Activated CD4-positive, alpha-beta T cell treated with anti-CD3 and anti-CD28 coated beads for 36 hours (primary cell): ENCODE measurements around the gene SIL1. TPM values are rescaled to one million over a fixed set of nuclear protein-coding genes. Genes with fewer than 3 reads are reported as not detected.

Experiments used
- ATAC-seq: fragments of 200-7000 bp; cut with Tn5 transposase; one replicate; pipeline ENCODE4 v1.10.0; 2021; ENCODE audit warnings: mild to moderate bottlenecking, moderate library complexity
- CTCF ChIA-PET: fragments of 350-600 bp; sonication (Branson Sonifier 250); formaldehyde crosslinking; loops from one replicate; lab custom pipeline; 2021; ENCODE audit warnings: antibody characterized with exemption; lab: Charles Lee
- POLR2A ChIA-PET: fragments of 350-600 bp; sonication (Branson Sonifier 250); formaldehyde crosslinking; loops from one replicate; lab custom pipeline; 2021; ENCODE audit warnings: antibody characterized with exemption, inconsistent platforms; lab: Charles Lee
- DNase-seq: peaks from one replicate; pipeline ENCODE4 v3.0.0-alpha.2; 2020
- H3K27ac Mint-ChIP-seq: one replicate; pipeline ENCODE4 v1.8.0; 2021; ENCODE audit warnings: mixed read lengths
- H3K27me3 Mint-ChIP-seq: one replicate; pipeline ENCODE4 v1.8.0; 2021; ENCODE audit warnings: mixed read lengths
- H3K36me3 Mint-ChIP-seq: one replicate; pipeline ENCODE4 v1.8.0; 2021; ENCODE audit warnings: low read depth, mixed read lengths
- H3K4me1 Mint-ChIP-seq: one replicate; pipeline ENCODE4 v1.8.0; 2021; ENCODE audit warnings: mixed read lengths
- H3K4me3 Mint-ChIP-seq: one replicate; pipeline ENCODE4 v1.8.0; 2021; ENCODE audit warnings: mild to moderate bottlenecking, moderate library complexity, mixed read lengths
- H3K9me3 Mint-ChIP-seq: one replicate; pipeline ENCODE4 v1.8.0; 2021; ENCODE audit warnings: low read depth, mixed read lengths
- intact Hi-C, 2 experiments: fragments of 100-400 bp; cut with DNase I in 1 of 2; cut with micrococcal nuclease in 1 of 2; formaldehyde crosslinking; loops; one replicate each; pipeline versions ENCODE4 v1.14.2 to v1.15.1; 2022 to 2024; cut with DNase I, micrococcal nuclease
- total RNA-seq, 2 experiments: library from RNA; stranded (reverse); gene quantifications; one replicate each; pipeline ENCODE4 v1.2.3, GENCODE V29; 2021

Gene SIL1
- total RNA-seq, 2 experiments from 2014 or later = 11.2 to 14.4 TPM

DNA sequence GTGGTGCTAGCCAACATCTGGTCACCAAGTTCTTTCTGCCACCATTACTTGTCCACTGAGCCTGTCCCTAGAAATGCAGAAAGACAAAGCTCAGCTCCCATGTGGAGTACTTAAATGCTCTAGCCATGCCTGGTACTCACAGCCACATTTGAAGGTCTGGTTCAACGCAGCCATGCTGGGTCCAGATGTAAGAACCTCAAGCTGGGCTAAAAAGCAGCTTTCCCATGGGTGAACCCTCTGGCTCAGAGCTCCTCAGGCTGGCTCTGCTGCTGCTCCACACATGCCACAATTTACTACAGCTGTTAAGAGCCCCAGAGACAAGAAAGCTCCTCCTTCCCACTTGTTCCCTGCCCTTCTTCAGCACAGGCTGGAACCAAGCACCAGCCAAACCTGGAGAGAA lies 225.9 kb downstream of the SIL1 start:
- ATAC-seq = no peak
- Mint-ChIP-seq H3K9me3 (no peaks in the 10 kb centered on the region), H3K36me3 (no peaks in the 10 kb centered on the region), H3K4me1 (no peaks in the 10 kb centered on the region), H3K27ac (no peak overlapping the region), H3K27me3 (no peaks in the 10 kb centered on the region), H3K4me3 (no peak overlapping the region)
- DNase-seq = no peak
- intact Hi-C loops = no loop called here
- ChIA-PET CTCF (interaction anchor here (0.6 to 1.0 kb wide), 4 partner anchors 9 to 359 kb away, joined by 3 to 4 read pairs (median 3); no protein-coding TSS in a partner anchor), POLR2A (interaction anchor here (0.6 kb wide), 1 partner anchor 211 kb away, joined by 3 read pairs; no protein-coding TSS in a partner anchor)

DNA sequence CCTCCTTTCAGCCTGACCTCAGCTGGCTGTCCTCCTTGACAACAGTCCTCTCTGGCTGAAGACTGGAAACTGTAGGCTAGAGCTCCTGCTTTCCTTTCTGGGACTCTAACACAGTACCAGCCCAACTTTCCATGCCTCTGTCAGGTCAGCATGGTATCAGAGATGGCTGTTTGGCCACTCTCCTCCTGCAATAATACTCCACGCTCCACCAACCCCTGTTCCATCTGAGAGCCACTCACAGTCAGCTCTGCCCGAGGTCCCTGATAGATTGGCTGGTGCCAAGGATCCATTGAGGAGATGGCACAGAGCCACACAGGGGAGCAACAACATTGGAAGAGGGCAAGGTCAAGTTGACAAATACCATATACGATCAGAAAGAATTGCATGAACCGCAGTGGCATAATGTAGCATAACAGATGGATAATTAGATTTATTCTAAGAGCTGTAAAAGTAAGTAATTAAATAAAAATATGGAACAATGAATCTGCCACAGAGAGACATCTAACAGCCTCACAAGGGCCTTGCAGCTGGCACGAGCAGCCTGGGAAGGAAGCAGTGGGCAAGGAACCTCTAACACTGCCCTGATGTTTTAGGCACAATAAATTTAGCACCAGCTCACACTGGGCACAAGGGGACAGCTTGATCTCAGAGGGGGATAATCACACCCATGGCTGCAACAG lies 228.7 kb downstream of the SIL1 start:
- no peak overlapping the region for H3K27ac Mint-ChIP-seq
- no peak overlapping the region for H3K4me3 Mint-ChIP-seq
- ChIA-PET CTCF (no interaction called here), POLR2A (no interaction called here)
- intact Hi-C loops = no loop called here
- H3K9me3 Mint-ChIP-seq = no peaks in the 10 kb centered on the region
- H3K36me3 Mint-ChIP-seq = no peaks in the 10 kb centered on the region
- H3K4me1 Mint-ChIP-seq = no peaks in the 10 kb centered on the region
- ATAC-seq (no peak), DNase-seq (no peak)
- no peaks in the 10 kb centered on the region for H3K27me3 Mint-ChIP-seq

DNA sequence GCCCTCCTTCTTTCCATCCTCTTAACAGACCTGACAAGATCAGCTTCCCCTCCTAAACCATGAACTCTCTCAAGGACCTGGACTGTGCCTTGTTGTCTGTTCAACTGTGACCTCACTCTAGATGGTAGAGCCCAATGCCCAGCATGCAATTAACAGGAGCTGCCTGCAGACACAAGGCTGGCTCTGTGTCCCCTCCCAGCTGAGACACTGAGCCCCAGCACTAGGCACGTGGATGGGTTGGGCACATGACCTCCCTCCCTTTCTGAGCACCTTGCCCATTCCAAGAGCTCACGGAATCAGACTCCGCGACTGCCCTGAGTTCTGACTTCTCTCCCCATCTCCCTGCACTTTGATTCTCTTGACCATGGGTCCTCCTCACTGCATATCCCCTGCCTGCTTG lies 229.6 kb downstream of the SIL1 start:
- Mint-ChIP-seq H3K27ac (no peak overlapping the region), H3K9me3 (no peaks in the 10 kb centered on the region), H3K27me3 (no peaks in the 10 kb centered on the region), H3K4me3 (no peak overlapping the region), H3K4me1 (no peaks in the 10 kb centered on the region), H3K36me3 (no peaks in the 10 kb centered on the region)
- no peak for ATAC-seq
- ChIA-PET CTCF (interaction anchor here (0.5 kb wide), 1 partner anchor 216 kb away, joined by 5 read pairs; no protein-coding TSS in a partner anchor), POLR2A (no interaction called here)
- no peak for DNase-seq
- intact Hi-C loops = no loop called here

DNA sequence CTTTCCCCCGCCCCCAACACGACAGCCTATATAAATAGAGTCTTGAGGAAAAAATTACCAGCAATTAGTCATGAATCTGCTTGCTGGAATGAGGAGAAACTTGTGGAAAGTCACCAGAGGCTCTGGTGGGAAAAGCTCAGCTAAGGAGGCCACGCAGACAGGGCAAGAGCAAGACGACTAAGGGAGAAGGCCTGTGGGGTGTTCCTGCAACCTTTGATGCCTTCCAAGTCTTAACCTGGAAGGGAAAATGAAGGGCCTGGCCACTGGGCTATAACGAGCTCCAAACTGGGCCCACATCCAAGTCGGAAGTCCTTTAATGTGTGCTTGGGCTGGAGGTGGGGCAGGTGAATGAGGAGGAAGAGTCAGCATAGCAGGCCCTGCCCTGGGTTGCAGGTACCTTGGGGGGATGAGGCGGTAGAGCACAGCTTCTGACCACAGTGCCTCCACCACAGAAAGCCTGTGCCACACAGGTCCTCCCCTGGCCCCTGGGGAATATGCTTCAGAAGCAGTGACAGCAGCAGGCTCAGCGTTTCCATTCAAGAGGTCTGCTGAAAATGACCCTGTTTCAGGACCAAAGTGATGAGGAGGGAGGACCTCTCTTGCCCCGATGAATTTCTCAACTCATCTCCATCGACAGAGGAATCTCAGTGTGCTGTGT lies 230.2 kb downstream of the SIL1 start:
- Mint-ChIP-seq H3K36me3 (no peaks in the 10 kb centered on the region), H3K27me3 (no peaks in the 10 kb centered on the region), H3K9me3 (no peaks in the 10 kb centered on the region), H3K4me3 (no peak overlapping the region), H3K4me1 (no peaks in the 10 kb centered on the region), H3K27ac (no peak overlapping the region)
- CTCF ChIA-PET = interaction anchor here (0.5 to 0.6 kb wide), 2 partner anchors 205 to 215 kb away, joined by 4 to 5 read pairs; no protein-coding TSS in a partner anchor
- no peak for DNase-seq
- intact Hi-C loops = no loop called here
- POLR2A ChIA-PET = no interaction called here
- no peak for ATAC-seq

DNA sequence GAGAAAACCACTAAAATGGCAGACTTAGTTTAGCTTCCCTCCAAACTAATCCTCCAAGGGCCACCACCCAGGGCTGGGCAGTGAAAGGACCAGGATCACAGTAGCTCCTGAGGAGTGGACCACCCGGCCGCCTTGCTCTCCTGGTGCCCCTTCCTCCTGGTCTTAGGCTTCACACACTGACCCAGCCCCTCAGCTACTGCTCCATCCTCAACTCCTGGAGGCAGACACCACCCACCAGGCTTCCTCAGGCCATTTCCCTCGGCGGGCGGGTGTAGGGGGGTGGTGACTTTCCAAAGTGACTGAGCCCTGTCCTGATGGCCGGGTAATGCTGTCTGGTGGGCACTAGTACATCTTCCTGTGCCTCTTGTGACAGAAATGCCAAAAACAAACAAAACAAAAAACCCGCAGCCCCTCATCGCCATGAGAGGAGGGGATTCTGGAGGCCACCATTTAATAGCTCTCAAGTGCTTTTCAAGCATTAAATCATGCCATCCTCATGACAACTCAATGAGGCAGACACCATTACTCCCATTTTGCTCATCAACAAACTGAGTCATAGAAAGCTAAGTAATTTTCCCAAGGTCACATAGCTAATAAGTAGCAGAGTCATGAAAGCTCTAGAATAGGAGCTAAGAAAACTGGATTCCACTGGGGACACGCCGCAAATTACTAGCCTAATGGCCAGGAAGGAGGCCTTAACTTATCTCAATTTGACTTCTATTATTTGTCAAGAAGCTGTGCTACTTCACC lies 231.8 kb downstream of the SIL1 start:
- Mint-ChIP-seq H3K36me3 (no peaks in the 10 kb centered on the region), H3K27ac (no peak overlapping the region), H3K27me3 (no peaks in the 10 kb centered on the region), H3K4me3 (no peak overlapping the region), H3K4me1 (no peaks in the 10 kb centered on the region), H3K9me3 (no peaks in the 10 kb centered on the region)
- no peak for ATAC-seq
- DNase-seq = no peak
- intact Hi-C loops = no loop called here
- CTCF ChIA-PET = no interaction called here
- POLR2A ChIA-PET = no interaction called here

DNA sequence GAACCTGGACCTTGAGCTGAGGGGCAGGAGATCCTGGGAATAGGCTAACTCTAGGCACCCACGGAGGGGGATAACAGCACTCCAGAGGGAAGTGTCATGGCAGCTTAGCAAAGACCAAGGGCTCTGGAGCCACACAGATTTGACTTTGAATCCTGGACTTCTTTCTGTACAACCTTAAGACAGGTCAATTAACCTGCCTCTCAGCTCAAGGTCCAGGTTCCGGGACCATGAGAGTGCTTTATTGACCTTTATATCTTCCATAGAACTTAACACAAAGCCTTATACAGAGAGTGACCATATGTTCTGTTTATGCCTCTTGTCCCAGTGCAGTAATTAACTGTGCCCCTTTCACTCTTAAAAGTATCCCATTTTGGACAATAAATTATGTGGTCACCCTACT lies 232.5 kb downstream of the SIL1 start:
- H3K4me1 Mint-ChIP-seq = no peaks in the 10 kb centered on the region
- no peaks in the 10 kb centered on the region for H3K27me3 Mint-ChIP-seq
- DNase-seq = no peak
- POLR2A ChIA-PET = no interaction called here
- no peak overlapping the region for H3K27ac Mint-ChIP-seq
- no peak overlapping the region for H3K4me3 Mint-ChIP-seq
- no peaks in the 10 kb centered on the region for H3K9me3 Mint-ChIP-seq
- ATAC-seq = no peak
- no peaks in the 10 kb centered on the region for H3K36me3 Mint-ChIP-seq
- intact Hi-C loops = no loop called here
- CTCF ChIA-PET = no interaction called here

DNA sequence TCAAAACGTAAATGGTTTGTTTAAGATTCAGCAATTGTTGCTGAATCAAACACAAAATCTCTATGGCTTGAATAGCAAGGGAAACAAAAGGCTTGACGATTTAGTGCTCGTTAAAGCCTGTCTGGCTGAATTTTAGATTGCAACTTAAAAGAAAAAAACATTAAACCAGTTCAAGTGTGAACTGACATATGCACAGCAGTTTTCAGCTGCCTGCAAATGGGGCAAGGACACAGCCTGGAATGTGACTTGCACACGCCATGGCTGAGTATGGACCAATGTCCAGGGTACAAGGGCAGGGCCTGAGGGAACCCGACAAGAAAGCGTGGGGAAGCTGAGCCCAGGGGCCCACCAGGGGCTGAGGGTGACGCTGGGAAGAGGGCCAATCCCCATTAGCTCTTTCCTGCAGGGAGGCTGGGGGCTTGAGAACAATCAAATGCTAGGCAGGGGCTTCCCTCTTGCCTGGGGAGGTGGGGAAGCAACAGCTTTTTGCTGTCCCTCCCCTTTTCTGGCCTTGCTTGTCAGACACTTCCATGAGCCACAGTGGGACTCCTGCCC lies 233.4 kb downstream of the SIL1 start:
- DNase-seq (no peak), ATAC-seq (no peak)
- no peaks in the 10 kb centered on the region for H3K36me3 Mint-ChIP-seq
- no peak overlapping the region for H3K27ac Mint-ChIP-seq
- intact Hi-C loops = no loop called here
- no peak overlapping the region for H3K4me3 Mint-ChIP-seq
- ChIA-PET CTCF (no interaction called here), POLR2A (no interaction called here)
- no peaks in the 10 kb centered on the region for H3K4me1 Mint-ChIP-seq
- H3K27me3 Mint-ChIP-seq = no peaks in the 10 kb centered on the region
- no peaks in the 10 kb centered on the region for H3K9me3 Mint-ChIP-seq

DNA sequence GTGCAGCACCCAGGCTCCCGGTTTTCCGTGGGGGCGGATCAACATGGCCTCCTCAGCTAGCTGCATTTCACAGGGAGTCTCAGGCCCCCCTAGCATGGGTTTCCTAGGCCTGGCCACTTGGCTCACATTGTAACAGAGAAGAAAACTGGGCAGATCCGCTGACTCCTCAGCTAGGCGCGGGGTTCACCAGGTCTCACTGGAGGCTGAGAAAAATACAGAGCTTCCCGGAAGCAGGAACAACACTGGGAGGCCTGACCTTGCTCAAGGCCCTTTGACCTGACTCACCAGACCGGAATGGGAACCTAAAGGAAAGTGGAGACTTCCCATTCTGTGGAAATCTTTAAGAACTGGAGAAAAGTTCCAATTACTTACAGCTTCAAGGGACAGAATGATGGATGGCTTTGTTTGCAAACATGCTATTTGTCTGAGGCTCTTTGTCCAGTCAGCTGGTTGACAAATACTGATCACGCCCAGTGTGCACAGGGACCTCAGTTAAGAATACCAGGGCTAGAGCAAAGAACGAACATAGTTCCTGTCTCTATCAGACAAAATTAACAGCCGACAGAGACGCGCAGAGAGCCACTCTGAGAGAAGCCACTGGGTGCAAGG lies 234.3 kb downstream of the SIL1 start:
- H3K36me3 Mint-ChIP-seq = no peaks in the 10 kb centered on the region
- ChIA-PET CTCF (interaction anchor here (0.6 kb wide), 2 partner anchors 36 to 94 kb away, joined by 3 read pairs; no protein-coding TSS in a partner anchor), POLR2A (no interaction called here)
- no peaks in the 10 kb centered on the region for H3K4me1 Mint-ChIP-seq
- ATAC-seq (no peak), DNase-seq (no peak)
- intact Hi-C loops = no loop called here
- H3K4me3 Mint-ChIP-seq = no peak overlapping the region
- H3K27ac Mint-ChIP-seq = no peak overlapping the region
- no peaks in the 10 kb centered on the region for H3K9me3 Mint-ChIP-seq
- no peaks in the 10 kb centered on the region for H3K27me3 Mint-ChIP-seq

DNA sequence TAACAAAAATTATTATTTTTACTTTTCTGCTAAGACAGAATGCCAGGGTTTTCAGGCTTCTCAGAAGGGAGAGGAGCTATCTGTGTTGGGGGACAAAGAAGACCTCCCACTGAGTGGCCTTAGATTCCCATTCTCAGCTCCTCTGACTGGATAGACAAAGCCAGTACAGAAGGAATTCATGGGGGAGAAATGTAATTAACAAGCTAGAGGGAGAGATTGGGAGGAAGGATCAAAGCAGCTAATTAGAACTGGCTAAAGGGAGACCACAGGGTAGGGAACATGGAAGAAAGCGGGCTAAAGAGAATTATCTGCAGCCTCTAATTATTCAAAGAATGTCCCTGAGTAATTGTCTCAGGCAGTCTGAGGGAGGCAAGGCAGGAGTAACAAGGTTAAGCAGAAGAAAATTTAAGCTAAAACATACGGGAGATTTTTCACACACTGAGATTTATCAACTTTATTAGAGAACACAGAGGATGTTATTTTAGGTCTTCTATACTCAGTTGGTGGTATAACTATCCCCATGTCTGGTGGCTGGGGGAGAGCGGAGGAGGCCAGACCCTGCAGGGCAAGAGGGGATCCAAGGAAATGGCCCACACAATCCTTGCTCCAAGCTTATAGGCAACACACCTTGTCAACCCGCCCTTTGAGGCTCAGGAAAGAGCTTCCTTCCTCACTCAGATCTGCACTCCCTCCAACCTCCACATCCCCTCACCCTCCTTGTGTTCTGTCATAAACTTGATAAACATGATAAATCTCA lies 235.4 kb downstream of the SIL1 start:
- intact Hi-C loops = no loop called here

DNA sequence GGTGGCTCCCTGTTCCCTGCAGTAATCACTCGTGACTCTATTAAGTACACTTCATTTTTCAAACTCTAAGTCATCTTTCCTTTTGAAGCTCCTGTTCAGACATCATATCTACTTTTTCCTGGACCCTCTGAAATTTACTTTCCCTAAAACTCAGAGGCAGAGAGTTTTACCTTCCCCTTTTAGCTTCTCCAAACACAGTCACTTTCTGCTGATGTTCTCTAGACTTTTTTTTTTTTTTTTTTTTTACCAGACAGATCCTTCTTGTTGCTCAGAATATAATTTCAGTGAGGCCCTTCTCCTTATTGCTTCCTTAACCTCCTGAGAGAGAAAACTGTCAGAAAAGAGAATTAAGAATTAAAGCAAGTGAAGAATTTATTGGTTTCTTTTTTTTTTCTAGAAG lies 236.4 kb downstream of the SIL1 start:
- Mint-ChIP-seq H3K36me3 (no peaks in the 10 kb centered on the region), H3K9me3 (no peaks in the 10 kb centered on the region), H3K4me3 (no peak overlapping the region), H3K4me1 (no peaks in the 10 kb centered on the region), H3K27me3 (no peaks in the 10 kb centered on the region), H3K27ac (no peak overlapping the region)
- ChIA-PET CTCF (interaction anchor here (0.6 to 1.4 kb wide), 4 partner anchors 8 to 200 kb away, joined by 3 to 7 read pairs (median 3); no protein-coding TSS in a partner anchor), POLR2A (no interaction called here)
- intact Hi-C loops = no loop called here
- ATAC-seq = no peak
- no peak for DNase-seq

More for the DNA sequence above, 235.4 kb downstream of the SIL1 start:
- Mint-ChIP-seq H3K36me3 (no peaks in the 10 kb centered on the region), H3K4me1 (no peaks in the 10 kb centered on the region), H3K9me3 (no peaks in the 10 kb centered on the region), H3K27ac (no peak overlapping the region), H3K27me3 (no peaks in the 10 kb centered on the region), H3K4me3 (no peak overlapping the region)
- POLR2A ChIA-PET = no interaction called here
- DNase-seq = no peak
- ATAC-seq = no peak
- CTCF ChIA-PET = interaction anchor here (0.6 to 1.4 kb wide), 5 partner anchors 9 to 61 kb away, joined by 3 to 7 read pairs (median 3); no protein-coding TSS in a partner anchor
